ENCODE measurements around the gene RPTOR. TPM values are rescaled to one million over a fixed set of nuclear protein-coding genes. Genes with fewer than 3 reads are reported as not detected.

Gene RPTOR
- total RNA-seq, 3 donors from 2014 or later = 21.4 to 27.5 (median 23.6) TPM

- intact Hi-C loops (cut with DNase I; ENCODE audit: low total_unique reads) = no loop called here
- H3K9me3 ChIP-seq = no peaks in the 10 kb centered on the region
- TF ChIP-seq POLR2A (IDR thresholded peaks at IDR 0.05) (no peak), POLR2AphosphoS5 (IDR thresholded peaks at IDR 0.05) (no peak), CTCF (IDR thresholded peaks at IDR 0.05) (no peak)
- no peak for DNase-seq (ENCODE audit: low spot score in 2 of 2)
- no peak overlapping the region for H3K4me3 ChIP-seq
- no peaks in the 10 kb centered on the region for H3K27me3 ChIP-seq
- no peak overlapping the region for H3K27ac ChIP-seq
- no peaks in the 10 kb centered on the region for H3K36me3 ChIP-seq
- H3K4me1 ChIP-seq = no peaks in the 10 kb centered on the region
Measured at GRCh38 chr17:80510132-80510531, 34.5 kb upstream of the RPTOR start.

GRCh38 chr17:80510772-80511171 is 33.9 kb upstream of the RPTOR start:
- no peak for DNase-seq (ENCODE audit: low spot score in 2 of 2)
- Histone ChIP-seq H3K27me3 (no peaks in the 10 kb centered on the region), H3K4me1 (no peaks in the 10 kb centered on the region), H3K9me3 (no peaks in the 10 kb centered on the region), H3K4me3 (no peak overlapping the region), H3K27ac (no peak overlapping the region), H3K36me3 (no peaks in the 10 kb centered on the region)
- TF ChIP-seq POLR2A (IDR thresholded peaks at IDR 0.05) (no peak), POLR2AphosphoS5 (IDR thresholded peaks at IDR 0.05) (no peak), CTCF (IDR thresholded peaks at IDR 0.05) (no peak)
- intact Hi-C loops (cut with DNase I; ENCODE audit: low total_unique reads) = no loop called here

GRCh38 chr17:80511222-80512180 is 33.1 kb upstream of the RPTOR start:
- H3K9me3 ChIP-seq = no peaks in the 10 kb centered on the region
- H3K27ac ChIP-seq = no peak overlapping the region
- TF ChIP-seq POLR2AphosphoS5 (IDR thresholded peaks at IDR 0.05) = no peak
- no peak for TF ChIP-seq CTCF (IDR thresholded peaks at IDR 0.05)
- no peak for TF ChIP-seq POLR2A (IDR thresholded peaks at IDR 0.05)
- no peak overlapping the region for H3K4me3 ChIP-seq
- H3K27me3 ChIP-seq = no peaks in the 10 kb centered on the region
- no peak for DNase-seq (ENCODE audit: low spot score in 2 of 2)
- no peaks in the 10 kb centered on the region for H3K4me1 ChIP-seq
- intact Hi-C loops (cut with DNase I; ENCODE audit: low total_unique reads) = no loop called here
- H3K36me3 ChIP-seq = no peaks in the 10 kb centered on the region

GRCh38 chr17:80512233-80512632 is 32.4 kb upstream of the RPTOR start:
- no peaks in the 10 kb centered on the region for H3K27me3 ChIP-seq
- TF ChIP-seq CTCF (IDR thresholded peaks at IDR 0.05) (no peak), POLR2AphosphoS5 (IDR thresholded peaks at IDR 0.05) (no peak), POLR2A (IDR thresholded peaks at IDR 0.05) (no peak)
- no peaks in the 10 kb centered on the region for H3K36me3 ChIP-seq
- no peaks in the 10 kb centered on the region for H3K9me3 ChIP-seq
- no peak for DNase-seq (ENCODE audit: low spot score in 2 of 2)
- H3K27ac ChIP-seq = no peak overlapping the region
- intact Hi-C loops (cut with DNase I; ENCODE audit: low total_unique reads) = no loop called here
- no peak overlapping the region for H3K4me3 ChIP-seq
- H3K4me1 ChIP-seq = no peaks in the 10 kb centered on the region

- no peaks in the 10 kb centered on the region for H3K36me3 ChIP-seq
- no peak for DNase-seq (ENCODE audit: low spot score in 2 of 2)
- no peak overlapping the region for H3K27ac ChIP-seq
- no peaks in the 10 kb centered on the region for H3K27me3 ChIP-seq
- TF ChIP-seq CTCF (IDR thresholded peaks at IDR 0.05) (no peak), POLR2AphosphoS5 (IDR thresholded peaks at IDR 0.05) (no peak), POLR2A (IDR thresholded peaks at IDR 0.05) (no peak)
- H3K4me1 ChIP-seq = no peaks in the 10 kb centered on the region
- H3K9me3 ChIP-seq = no peaks in the 10 kb centered on the region
- no peak overlapping the region for H3K4me3 ChIP-seq
- intact Hi-C loops (cut with DNase I; ENCODE audit: low total_unique reads) = no loop called here
Measured at GRCh38 chr17:80513201-80513600, 31.4 kb upstream of the RPTOR start.
